Stimulated activated naive CD8-positive, alpha-beta T cell treated with anti-CD3 and anti-CD28 coated beads, Interleukin-15, Interleukin-2, amounts not matched to agents 100 ng/mL and 50 ng/mL, for 24 hours (primary cell): ENCODE measurements around the gene KIF3C.
"Not testable (repeated sequence)": the region's sequence is repeated elsewhere in the genome, so short reads cannot be mapped to it uniquely, and the experiment has no call there.

Experiments
- H3K27ac Mint-ChIP-seq: one replicate; pipeline ENCODE4 v1.8.0; 2021; ENCODE audit warnings: mild to moderate bottlenecking, mixed read lengths
- H3K27me3 Mint-ChIP-seq: one replicate; pipeline ENCODE4 v1.8.0; 2021; ENCODE audit warnings: mixed read lengths
- H3K36me3 Mint-ChIP-seq: one replicate; pipeline ENCODE4 v1.8.0; 2021; ENCODE audit warnings: low read depth, mixed read lengths
- H3K4me1 Mint-ChIP-seq: one replicate; pipeline ENCODE4 v1.8.0; 2021; ENCODE audit warnings: low read depth, mixed read lengths
- H3K4me3 Mint-ChIP-seq: one replicate; pipeline ENCODE4 v1.8.0; 2021; ENCODE audit warnings: mild to moderate bottlenecking, mixed read lengths
- H3K9me3 Mint-ChIP-seq: one replicate; pipeline ENCODE4 v1.8.0; 2021; ENCODE audit warnings: mixed read lengths

The KIF3C gene

GRCh38 chr2:25982968-25983280, 627 bp upstream of the KIF3C start:
- peak overlapping the region; percentile 73 for H3K4me3 Mint-ChIP-seq
- H3K9me3 Mint-ChIP-seq = no peaks in the 10 kb centered on the region
- no peaks in the 10 kb centered on the region for H3K27me3 Mint-ChIP-seq
- H3K27ac Mint-ChIP-seq = peak overlapping the region; percentile 37
- peaks cover 5% of the 10 kb centered on the region for H3K4me1 Mint-ChIP-seq
- H3K36me3 Mint-ChIP-seq = no peaks in the 10 kb centered on the region

GRCh38 chr2:25981596-25982272, 563 bp downstream of the KIF3C start:
- Mint-ChIP-seq H3K36me3 (no peaks in the 10 kb centered on the region), H3K27me3 (no peaks in the 10 kb centered on the region), H3K4me3 (peak overlapping the region; percentile 82), H3K9me3 (no peaks in the 10 kb centered on the region), H3K27ac (no peak overlapping the region), H3K4me1 (peaks cover 5% of the 10 kb centered on the region)

DNA sequence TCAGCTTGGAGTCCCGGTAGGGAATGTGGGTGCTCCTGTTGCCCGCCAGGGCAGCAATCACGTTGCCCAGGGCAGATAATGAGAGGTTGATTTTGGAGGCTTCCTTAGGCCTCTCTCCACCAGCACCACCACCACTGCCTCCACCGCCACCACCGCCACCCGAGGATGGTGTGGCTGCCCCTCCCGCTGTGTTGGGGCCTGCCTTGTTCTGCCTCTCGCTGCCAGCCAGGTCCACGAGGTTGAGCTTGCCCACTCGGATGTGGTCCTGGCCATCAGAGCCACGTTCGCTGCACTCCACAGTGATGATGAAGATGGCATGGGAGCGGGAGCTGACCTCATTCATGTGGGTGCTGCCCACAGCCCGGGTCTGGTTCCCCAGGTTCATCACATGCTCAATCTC, 1.3 kb downstream of the KIF3C start:
- peaks cover 5% of the 10 kb centered on the region for H3K4me1 Mint-ChIP-seq
- H3K4me3 Mint-ChIP-seq = peak overlapping the region; percentile 48
- no peaks in the 10 kb centered on the region for H3K27me3 Mint-ChIP-seq
- H3K36me3 Mint-ChIP-seq = no peaks in the 10 kb centered on the region
- H3K9me3 Mint-ChIP-seq = no peaks in the 10 kb centered on the region
- H3K27ac Mint-ChIP-seq = no peak overlapping the region

GRCh38 chr2:25980076-25980887, 2.0 kb downstream of the KIF3C start:
- peaks cover 5% of the 10 kb centered on the region for H3K4me1 Mint-ChIP-seq
- no peaks in the 10 kb centered on the region for H3K36me3 Mint-ChIP-seq
- H3K4me3 Mint-ChIP-seq = no peak overlapping the region
- H3K9me3 Mint-ChIP-seq = no peaks in the 10 kb centered on the region
- H3K27me3 Mint-ChIP-seq = no peaks in the 10 kb centered on the region
- no peak overlapping the region for H3K27ac Mint-ChIP-seq

DNA sequence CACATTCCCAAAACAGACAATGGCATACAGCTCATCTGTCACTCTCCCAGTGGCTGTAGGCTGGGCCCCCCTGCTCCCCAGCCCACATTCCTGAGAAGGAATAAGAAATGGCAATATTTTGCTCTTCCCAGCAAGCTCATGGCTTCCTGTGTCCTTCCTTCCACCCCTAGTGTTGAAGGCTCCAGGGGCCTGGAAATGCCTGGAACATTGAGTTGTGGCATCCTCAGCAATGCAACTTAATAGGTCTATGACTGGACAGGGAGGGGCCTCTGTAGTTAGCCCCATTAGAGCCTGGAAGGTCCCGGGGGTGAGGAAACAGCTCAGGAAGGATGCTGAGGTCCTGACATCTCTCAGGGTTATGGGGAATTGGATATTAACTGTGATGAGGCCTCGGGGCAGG, 3.3 kb downstream of the KIF3C start:
- Mint-ChIP-seq H3K4me3 (no peak overlapping the region), H3K4me1 (peaks cover 5% of the 10 kb centered on the region), H3K36me3 (no peaks in the 10 kb centered on the region), H3K27ac (no peak overlapping the region), H3K9me3 (no peaks in the 10 kb centered on the region), H3K27me3 (no peaks in the 10 kb centered on the region)

GRCh38 chr2:25977768-25978167, 4.5 kb downstream of the KIF3C start:
- H3K4me3 Mint-ChIP-seq = no peak overlapping the region

GRCh38 chr2:25976983-25977741, 5.1 kb downstream of the KIF3C start:
- Mint-ChIP-seq H3K4me1 (no peaks in the 10 kb centered on the region), H3K4me3 (no peak overlapping the region), H3K36me3 (no peaks in the 10 kb centered on the region), H3K9me3 (no peaks in the 10 kb centered on the region), H3K27ac (no peak overlapping the region), H3K27me3 (no peaks in the 10 kb centered on the region)

More at GRCh38 chr2:25977768-25978167, 4.5 kb downstream of the KIF3C start:
- no peaks in the 10 kb centered on the region for H3K36me3 Mint-ChIP-seq
- H3K27me3 Mint-ChIP-seq = no peaks in the 10 kb centered on the region
- no peaks in the 10 kb centered on the region for H3K4me1 Mint-ChIP-seq
- H3K9me3 Mint-ChIP-seq = no peaks in the 10 kb centered on the region
- H3K27ac Mint-ChIP-seq = no peak overlapping the region

- no peak overlapping the region for H3K27ac Mint-ChIP-seq
These were observed 10.1 kb downstream of the KIF3C start for GRCh38 chr2:25972049-25972823.

DNA sequence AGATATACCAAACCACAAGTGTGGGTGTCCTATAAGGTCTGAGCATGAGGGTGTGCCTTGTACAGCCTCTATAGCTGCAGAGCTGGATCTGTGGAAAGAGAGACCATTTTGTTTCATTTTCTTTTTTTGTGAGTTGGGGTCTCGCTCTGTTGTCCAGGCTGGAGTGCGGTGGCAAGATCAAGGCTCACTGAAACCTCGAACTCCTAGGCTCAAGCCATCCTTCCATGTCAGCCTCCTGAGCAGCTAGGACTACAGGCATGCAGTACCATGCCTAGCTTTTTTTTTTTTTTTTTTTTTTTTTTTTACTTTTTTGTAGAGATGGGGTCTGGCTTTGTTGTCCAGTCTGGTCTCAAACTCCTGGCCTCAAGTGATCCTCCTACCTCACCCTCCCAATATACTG, 10.7 kb downstream of the KIF3C start:
- Mint-ChIP-seq H3K9me3 (no peaks in the 10 kb centered on the region), H3K4me3 (no peak overlapping the region), H3K27me3 (no peaks in the 10 kb centered on the region), H3K27ac (no peak overlapping the region), H3K4me1 (no peaks in the 10 kb centered on the region), H3K36me3 (no peaks in the 10 kb centered on the region)

More at GRCh38 chr2:25972049-25972823, 10.1 kb downstream of the KIF3C start:
- H3K4me3 Mint-ChIP-seq = no peak overlapping the region
- H3K4me1 Mint-ChIP-seq = no peaks in the 10 kb centered on the region
- no peaks in the 10 kb centered on the region for H3K36me3 Mint-ChIP-seq
- H3K27me3 Mint-ChIP-seq = no peaks in the 10 kb centered on the region
- no peaks in the 10 kb centered on the region for H3K9me3 Mint-ChIP-seq

DNA sequence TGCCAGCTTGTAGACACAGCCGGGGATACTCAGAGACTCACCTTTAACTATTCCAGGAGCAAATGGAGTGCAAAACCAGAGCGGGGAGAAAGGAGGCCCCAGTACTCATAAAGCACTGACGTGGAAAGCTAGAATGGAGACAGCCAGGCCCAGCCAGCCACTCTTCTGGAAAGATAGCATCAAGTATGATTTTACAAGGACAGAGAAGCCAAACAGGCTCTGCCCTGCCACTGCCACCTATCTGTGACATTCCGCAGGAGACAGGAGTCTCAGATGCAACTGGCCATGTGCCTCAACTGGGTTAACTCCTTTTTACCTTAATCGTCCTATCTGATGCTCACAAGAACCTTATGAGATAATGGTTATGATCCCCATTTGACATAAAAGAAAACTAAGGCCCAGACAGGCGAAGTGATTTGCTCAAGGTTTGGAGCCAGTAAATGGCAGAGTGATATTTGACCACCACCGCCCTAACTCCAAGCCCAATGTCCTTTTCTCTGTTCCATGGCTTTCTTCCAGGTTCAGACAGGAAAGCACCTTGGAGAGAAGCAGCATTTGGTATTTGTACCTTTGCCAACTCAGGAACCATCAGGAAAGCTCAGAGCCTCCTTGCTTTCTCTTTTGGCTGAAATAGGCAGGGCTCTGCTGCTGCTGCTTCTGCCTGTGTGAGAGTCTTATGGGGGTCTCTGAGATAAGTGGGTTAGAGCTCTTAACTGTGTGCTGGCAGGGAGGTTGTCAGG, 15.6 kb downstream of the KIF3C start:
- no peaks in the 10 kb centered on the region for H3K36me3 Mint-ChIP-seq
- peaks cover 4% of the 10 kb centered on the region for H3K4me1 Mint-ChIP-seq
- no peak overlapping the region for H3K4me3 Mint-ChIP-seq
- no peaks in the 10 kb centered on the region for H3K27me3 Mint-ChIP-seq
- H3K27ac Mint-ChIP-seq = no peak overlapping the region
- H3K9me3 Mint-ChIP-seq = no peaks in the 10 kb centered on the region

GRCh38 chr2:25964891-25965290, 17.4 kb downstream of the KIF3C start:
- no peak overlapping the region for H3K27ac Mint-ChIP-seq
- H3K36me3 Mint-ChIP-seq = no peaks in the 10 kb centered on the region
- no peaks in the 10 kb centered on the region for H3K27me3 Mint-ChIP-seq
- H3K9me3 Mint-ChIP-seq = no peaks in the 10 kb centered on the region
- H3K4me1 Mint-ChIP-seq = peaks cover 15% of the 10 kb centered on the region
- H3K4me3 Mint-ChIP-seq = no peak overlapping the region

GRCh38 chr2:25960920-25961319, 21.4 kb downstream of the KIF3C start:
- Mint-ChIP-seq H3K4me1 (peaks cover 15% of the 10 kb centered on the region), H3K27me3 (no peaks in the 10 kb centered on the region), H3K9me3 (no peaks in the 10 kb centered on the region), H3K36me3 (no peaks in the 10 kb centered on the region), H3K27ac (peak overlapping the region; percentile 5), H3K4me3 (no peak overlapping the region)

DNA sequence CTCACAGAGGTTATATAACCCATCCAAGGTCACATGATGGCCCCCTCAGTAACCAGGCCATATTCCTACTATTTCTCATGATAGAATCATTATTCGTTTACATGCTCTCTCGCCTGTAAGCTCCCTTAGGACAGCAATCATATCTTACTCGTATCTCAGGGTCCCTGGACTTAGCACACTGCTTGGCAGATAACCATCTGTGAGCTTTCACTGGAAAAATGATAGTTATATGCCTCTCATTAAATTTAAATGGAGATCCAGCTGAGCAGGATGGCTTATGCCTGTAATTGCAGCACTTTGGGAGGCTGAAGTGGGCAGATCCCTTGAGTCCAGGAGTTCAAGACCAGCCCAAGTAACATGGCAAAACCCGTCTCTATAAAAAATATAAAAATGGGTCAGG, 21.9 kb downstream of the KIF3C start:
- no peaks in the 10 kb centered on the region for H3K9me3 Mint-ChIP-seq
- no peaks in the 10 kb centered on the region for H3K27me3 Mint-ChIP-seq
- H3K4me3 Mint-ChIP-seq = no peak overlapping the region
- peaks cover 15% of the 10 kb centered on the region for H3K4me1 Mint-ChIP-seq
- H3K36me3 Mint-ChIP-seq = no peaks in the 10 kb centered on the region
- no peak overlapping the region for H3K27ac Mint-ChIP-seq

- not testable (repeated sequence) for H3K4me3 Mint-ChIP-seq, H3K9me3 Mint-ChIP-seq, H3K27me3 Mint-ChIP-seq, H3K27ac Mint-ChIP-seq, H3K36me3 Mint-ChIP-seq
- H3K4me1 Mint-ChIP-seq = peaks cover 15% of the 10 kb centered on the region
These were observed 23.7 kb downstream of the KIF3C start for GRCh38 chr2:25958611-25959010.
